Measurements from ENCODE around the gene MSH3.
"Not testable (repeated sequence)": the region's sequence is repeated elsewhere in the genome, so short reads cannot be mapped to it uniquely, and the experiment has no call there.

The MSH3 gene

DNA sequence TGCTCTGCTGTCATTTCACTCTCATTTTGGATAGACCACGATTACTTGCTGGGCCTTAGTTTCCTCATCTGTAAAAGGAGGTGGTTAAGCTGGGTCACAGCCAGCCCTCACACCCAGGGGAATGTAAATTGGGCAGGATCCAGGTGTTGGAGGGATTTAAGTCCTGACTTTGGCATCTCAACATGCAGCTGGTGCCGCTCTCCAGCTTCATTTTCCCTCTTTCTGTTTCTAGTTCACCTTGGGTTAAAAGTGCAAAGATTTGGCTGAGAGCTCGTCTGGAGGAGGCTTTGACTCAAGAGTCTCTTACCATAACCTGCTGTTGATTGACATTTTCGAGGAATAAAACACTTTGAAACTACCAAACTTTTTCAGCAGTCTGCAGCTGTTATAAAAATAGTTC is 144.6 kb downstream of the MSH3 start:
- DNase-seq: no peak

DNA sequence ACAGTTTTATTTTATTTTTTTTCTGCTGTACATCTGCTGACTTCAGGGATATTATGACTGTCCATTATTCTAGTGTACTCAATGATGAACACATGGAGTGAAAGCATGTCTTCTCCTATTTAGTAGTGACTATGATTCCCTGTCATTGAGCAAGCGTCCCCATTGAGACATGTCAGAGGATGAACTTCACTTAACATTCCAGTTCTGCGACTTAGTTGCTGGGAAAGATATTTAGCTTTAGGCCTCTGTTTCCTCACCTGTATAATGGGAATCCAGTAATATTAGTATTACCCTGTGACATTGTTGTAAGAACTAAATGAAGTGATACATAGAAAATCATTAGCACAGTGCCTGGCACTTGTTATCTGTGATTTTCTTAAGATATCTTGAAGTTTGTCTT is 145.1 kb downstream of the MSH3 start:
- DNase-seq: no peak

DNA sequence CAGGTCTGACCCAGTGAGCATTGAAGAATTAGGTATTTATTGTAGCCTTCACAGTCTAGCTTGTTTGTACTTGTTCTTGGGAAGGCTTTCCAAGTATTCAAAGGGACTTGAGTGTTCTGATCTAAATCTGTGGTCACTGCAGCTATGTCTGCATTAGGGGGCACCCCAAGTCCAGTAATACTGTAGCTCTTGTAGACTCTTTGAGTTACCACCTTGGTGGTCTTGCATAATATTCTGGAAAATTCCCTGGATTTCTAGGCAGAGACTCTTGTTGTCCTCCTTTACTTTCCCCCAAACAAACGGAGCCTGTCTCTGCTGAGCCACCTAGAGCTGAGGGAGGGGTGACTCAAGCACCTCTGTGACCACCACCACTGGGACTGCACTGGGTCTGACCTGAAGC is 149.9 kb downstream of the MSH3 start:
- DNase-seq: no peak

DNA sequence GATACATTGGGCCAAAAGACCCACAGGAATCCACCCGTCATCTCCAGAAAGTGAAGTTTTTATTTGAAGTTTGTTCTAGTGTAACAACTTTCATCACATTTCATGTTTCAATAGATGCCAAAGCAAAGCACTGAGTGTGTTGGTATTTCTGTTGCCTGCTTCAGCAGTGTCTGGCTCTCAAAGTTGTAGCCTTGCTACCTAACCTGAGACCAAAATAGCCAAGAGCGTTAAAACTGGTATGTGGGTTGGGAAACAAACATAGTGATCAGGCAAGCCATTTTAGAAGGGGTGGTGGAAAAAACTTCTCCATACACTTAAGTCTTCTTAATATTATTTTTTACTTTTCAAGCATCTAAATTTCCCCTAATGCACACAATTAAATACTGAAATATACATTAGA is 150.6 kb downstream of the MSH3 start:
- no peak for DNase-seq

DNA sequence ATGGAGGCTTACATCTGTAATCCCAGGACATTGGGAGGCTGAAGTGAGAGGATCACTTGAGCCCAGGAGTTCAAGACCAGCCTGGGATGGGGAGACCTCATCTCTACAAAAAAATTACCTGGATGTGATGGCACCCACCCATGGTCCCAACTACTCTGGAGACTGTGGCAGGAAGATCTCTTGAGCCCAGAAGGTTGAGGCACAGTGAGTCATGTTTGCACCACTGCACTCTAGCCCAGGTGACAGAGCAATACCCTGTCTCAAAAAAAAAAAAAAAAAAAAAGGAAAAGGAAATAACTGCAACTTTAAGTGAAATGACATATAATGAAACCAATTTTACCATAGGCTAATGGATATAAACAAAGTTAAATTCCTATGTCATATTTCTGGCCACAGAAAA is 152.5 kb downstream of the MSH3 start:
- DNase-seq: no peak

DNA sequence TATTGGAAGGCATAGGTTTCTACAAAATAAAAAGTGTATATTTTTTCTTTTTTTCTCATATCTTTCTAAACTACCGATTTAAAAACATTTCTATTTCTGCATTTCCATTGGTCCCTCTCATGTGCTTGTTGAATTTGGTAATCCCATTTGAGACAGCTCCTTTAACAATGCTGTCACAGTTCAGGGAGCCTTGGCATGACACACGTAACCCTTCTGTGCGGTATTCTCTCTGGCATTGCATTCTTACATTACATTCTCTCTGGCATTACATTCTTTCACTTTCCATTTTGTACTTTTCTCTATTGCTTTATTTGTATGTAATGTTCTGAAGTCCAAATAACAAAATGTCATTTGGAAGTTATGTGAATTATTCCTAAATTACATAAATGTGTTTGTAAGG is 155.0 kb downstream of the MSH3 start:
- no peak for DNase-seq

DNA sequence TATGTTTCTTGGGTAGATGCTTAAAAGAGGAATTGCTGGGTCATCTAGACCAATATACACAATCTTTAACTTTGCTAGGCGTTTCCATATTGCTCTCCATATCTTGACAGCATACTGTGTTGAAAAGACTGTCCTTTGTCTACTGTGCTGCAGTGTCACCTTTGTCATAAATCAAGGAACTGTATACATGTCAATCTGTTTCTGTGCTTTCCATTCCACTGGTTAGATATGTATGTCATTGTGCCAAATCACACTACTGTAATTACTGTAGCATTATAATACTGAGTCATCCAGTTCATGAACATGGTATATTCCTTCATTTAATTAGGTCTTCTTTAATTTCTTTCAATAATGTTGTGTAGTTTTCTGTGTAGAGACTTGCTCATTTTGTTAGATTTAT is 156.0 kb downstream of the MSH3 start:
- no peak for DNase-seq

DNA sequence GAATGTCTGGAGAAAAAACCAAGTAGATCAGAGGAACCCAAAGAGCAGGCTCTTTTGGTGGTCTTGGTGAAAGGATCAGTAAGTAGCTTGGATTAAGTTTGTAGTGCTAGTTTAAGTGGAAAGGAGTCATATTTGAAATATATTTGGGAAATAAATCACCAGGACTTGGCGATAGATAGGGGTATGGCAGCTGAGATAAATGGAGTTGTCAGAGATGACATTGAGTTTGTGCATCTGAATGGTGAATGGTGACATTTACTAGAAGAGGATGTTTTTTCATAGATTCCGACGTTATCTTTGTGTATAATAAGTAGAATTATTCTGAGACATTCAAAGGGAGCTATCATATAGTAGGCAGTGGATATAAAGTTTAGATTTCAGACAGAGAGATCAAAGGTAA is 162.1 kb downstream of the MSH3 start:
- no peak for DNase-seq

DNA sequence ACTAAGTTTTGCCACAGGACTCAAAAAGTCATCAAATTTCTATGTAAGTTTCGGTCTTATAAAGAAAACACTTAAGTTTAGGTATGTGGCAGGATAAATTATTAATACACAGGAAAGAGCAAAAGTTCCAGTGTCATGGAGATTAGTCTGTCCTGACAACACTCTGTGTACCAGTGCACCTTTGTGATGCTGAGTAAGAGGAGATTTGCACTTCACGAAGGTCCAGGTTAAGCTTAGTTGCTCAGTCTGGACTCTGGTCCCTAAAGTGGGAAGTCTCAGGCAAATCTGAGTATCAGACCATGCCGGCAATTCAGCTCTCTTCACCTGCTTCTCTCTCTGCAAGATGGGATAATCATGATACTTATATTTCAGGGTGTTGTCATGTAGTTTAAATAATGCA is 166.2 kb downstream of the MSH3 start:
- DNase-seq: no peak

DNA sequence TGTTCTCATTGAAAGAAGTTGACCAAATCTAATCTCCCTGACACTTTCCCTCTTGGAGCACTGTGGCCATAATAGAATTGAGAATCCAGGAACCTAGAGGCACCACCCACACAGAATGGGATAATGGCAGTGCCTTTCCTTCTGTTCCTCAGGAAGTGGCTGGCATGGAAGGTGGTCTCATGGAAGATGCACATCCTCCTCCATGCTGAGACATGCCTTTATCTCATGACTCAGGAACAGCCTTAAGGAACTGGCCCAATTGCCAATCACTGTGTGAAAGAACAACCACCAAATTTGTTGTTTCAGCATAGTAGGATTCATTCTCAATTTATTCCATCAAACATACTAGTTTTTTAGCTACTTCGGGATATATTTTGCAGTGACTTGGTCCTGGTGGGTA is 168.2 kb downstream of the MSH3 start:
- DNase-seq: no peak

DNA sequence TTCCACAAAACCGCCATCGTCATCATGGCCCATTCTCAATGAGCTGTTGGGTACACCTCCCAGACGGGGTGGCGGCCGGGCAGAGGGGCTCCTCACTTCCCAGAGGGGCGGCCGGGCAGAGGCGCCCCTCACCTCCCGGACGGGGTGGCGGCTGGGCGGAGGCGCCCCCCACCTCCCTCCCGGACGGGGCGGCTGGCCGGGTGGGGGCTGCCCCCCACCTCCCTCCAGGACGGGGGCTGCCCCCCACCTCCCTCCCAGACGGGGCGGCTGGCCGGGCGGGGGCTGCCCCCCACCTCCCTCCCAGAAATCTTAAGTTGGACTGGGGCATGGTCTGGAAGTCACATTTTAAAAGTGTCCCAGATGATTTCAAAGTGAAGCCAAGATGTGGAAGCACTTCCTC is 169.7 kb downstream of the MSH3 start:
- not testable (repeated sequence) for DNase-seq

DNA sequence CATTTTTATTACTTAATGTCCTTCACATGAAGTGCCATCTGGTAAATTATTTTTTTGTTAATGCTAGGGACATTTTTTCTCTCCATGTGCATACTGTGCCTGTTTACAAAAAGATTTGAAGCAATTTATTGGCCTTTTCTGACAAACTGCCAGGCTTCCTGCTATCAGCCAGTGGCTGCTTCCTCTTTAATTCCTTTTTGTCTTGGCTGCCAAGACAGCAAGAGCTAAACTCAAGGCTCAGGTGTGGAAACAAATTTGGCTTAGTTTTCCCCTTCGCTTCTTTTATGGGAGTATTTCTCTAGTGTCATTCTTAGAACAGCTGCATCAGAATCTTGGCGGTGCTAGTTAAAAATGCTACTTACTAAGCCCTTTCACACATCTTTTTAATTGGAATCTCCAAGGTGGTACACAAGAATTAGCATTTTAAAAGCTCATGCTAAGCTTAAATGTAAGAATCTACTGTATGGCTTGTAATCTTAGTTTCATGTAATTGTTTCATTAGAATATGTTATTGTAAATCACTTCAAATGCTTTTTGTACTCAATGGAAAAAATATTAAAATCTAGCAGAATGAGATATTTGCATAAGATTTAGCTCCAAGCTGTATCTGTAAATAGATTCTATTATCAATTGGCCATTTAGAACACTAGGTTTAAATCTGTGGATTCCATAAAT is 171.5 kb downstream of the MSH3 start:
- DNase-seq: no peak

DNA sequence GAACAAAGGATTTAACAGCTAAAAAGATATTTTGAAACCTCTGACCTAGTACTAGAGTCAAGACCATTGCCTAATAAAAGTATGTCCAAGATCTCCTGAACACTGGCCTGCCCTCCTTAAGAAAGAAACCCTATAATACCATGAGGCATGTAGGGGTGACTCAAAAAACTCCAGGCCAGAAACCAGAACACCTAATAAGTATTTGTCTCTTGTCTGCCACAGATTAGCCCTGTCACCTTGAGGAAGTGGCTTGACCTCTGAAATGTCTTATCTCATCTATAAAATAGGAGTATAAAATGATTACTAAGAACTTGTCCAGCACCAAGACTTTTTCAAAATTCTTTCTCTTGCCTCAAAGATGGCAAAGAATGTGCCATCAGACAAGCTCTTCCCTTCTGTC is 180.3 kb downstream of the MSH3 start:
- no peak for DNase-seq

DNA sequence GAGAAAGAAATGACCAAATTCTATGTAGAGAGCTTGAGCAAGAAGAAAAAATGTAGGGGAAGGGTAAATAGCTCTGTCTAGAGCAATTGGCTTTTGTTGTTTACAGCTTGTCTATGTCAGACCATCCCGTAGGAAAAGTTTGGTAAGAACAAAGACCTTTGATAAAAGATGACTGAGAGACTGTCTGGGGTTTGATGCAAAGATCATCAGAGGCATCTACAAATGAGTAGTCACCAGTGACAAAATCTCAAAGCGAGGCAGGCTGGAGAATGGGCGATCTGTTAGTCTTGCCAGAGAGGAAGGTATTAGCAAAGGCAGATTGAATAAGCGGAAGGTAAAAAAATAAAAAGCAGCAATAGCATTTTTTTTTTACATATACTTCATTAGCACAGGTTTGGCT is 180.7 kb downstream of the MSH3 start:
- no peak for DNase-seq

DNA sequence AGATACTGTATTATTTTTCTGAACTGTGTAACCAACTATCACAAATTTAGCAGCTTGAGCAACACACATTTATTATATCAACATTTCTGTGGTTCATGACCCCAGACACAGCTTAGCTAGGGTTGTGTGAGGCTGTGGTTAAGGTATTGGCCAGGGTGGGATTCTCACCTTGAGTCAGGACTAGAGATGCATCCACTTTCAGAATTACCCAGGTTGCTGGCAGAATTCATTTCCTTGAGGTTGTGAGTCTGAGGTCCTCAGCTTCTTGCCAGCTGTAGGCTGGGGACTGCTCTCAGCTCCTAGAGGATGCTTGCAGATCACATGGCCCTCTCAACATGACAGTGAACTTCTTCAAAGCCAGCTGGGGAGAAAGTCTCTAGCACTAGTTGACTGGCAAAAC is 183.2 kb downstream of the MSH3 start:
- no peak for DNase-seq

DNA sequence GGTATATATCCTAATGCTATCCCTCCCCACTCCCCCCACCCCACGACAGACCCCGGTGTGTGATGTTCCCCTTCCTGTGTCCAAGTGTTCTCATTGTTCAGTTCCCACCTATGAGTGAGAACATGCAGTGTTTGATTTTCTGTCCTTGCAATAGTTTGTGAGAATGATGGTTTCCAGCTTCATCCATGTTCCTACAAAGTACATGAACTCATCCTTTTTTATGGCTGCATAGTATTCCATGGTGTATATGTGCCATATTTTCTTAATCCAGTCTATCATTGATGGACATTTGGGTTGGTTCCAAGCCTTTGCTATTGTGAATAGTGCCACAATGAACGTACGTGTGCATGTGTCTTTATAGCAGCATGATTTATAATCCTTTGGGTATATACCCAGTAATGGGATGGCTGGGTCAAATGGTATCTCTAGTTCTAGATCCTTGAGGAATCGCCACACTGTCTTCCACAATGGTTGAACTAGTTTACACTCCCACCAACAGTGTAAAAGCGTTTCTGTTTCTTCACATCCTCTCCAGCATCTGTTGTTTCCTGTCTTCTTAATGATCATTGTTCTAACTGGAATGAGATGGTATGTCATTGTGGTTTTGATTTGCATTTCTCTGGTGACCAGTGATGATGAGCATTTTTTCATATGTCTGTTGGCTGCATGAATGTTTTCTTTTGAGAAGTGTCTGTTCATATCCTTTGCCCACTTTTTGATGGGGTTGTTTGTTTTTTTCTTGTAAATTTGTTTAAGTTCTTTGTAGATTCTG is 186.8 kb downstream of the MSH3 start:
- DNase-seq: not testable (repeated sequence)

DNA sequence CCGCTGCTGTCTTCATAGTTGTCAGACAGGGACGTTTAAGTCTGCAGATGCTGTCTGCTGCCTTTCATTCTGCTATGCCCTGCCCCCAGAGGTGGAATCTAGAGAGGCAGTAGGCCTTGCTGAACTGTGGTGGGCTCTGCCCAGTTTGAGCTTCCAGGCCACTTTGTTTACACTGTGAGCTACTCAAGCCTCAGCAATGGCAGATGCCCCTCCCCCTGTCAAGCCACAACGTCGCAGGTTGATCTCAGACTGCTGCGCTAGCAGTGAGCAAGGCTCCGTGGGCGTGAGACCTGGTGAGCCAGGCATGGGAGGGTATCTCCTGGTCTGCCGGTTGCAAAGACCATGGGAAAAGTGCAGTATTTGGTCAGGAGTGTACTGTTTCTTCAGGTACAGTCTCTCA is 192.0 kb downstream of the MSH3 start:
- not testable (repeated sequence) for DNase-seq

DNA sequence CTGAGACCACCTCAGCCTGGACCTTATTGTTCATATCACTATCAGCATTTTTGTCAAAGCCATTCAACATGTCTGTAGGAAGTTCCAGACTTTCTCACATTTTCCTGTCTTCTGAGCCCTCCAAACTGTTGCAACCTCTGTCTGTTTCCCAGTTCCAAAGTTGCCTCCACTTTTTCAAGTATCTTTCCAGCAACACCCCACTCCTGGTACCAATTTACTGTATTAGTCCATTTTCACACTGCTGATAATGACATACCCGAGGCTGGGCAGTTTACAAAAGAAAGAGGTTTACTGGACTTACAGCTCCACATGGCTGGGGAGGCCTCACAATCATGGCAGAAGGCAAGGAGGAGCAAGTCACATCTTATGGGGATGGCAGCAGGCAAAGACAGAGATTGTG is 195.7 kb downstream of the MSH3 start:
- DNase-seq: not testable (repeated sequence)

DNA sequence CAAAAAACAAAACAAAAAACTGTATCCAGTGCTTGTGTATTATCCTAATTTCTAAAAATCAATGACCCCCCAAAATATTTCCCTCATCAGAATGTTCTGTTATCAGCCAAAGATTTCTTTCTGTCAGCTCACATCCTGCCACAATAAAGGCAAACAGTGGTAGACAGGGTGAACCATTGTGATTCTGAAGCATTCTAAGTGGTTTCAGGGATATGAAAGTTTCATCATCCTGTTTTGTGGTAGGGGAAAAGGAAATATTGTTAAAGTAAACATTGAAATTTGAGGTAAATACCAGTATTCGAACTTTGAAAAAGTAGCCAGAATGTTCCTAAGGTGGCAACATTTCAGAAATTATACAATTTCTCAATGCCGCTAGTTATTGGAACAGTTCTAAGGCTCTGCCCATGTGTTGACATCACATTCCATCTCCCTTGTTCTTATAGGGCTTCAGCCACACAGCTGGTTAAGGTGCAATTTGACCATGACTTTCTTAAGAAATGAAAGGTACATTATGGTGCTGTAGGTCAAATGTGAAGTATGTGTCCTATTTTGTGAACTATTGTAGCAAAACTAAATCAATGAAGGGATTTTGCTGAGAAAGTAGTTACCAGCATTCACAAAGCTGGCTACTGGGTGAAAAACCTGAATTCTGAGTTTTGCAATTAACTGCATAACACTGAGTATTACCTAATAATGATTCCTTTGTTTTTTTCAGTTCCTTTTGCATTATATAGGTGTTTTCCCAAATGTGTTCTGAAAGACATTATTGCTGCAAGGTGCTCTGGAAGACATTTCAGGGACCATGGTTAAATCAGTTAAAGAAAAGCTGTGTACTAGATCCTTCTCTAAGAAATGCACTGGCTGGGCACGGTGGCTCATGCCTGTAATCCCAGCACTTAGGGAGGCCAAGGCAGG is 198.1 kb downstream of the MSH3 start:
- no peak for DNase-seq

DNA sequence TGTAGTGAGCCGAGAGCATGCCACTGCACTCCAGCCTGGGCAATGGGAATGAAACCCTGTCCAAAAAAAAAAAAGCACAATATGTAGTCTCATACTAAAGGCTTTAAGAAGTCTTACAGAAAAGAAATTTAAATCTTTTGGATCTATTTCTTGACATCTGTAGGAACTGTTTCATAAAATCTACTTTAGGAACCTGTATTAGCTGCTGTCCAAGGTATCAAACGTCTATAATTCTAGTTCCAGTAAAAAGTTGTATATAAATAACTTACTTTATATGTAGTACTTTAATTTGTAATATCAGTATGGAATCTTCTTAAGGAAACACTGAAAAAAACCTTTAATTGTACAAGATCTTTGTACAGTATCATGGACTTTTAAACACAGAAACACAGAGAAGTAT is 199.0 kb downstream of the MSH3 start:
- no peak for DNase-seq

DNA sequence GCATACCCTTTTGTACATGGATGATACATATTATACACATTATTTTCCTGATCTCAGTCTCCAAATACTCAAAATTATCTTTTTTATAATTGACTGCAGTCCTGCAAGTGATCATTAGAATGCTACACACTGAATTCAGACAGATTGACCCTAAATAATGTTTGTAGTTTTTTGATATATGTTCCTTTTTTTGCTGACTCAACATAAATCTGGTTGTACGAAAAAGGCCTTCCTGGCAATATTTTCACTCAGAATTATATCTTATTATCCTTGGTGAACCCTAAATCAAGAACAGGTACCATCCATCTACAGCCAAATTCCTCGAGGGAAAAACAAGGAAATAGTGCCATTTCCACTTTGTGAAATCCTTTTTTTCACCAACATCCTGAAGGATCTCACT is 200.1 kb downstream of the MSH3 start:
- DNase-seq: no peak

DNA sequence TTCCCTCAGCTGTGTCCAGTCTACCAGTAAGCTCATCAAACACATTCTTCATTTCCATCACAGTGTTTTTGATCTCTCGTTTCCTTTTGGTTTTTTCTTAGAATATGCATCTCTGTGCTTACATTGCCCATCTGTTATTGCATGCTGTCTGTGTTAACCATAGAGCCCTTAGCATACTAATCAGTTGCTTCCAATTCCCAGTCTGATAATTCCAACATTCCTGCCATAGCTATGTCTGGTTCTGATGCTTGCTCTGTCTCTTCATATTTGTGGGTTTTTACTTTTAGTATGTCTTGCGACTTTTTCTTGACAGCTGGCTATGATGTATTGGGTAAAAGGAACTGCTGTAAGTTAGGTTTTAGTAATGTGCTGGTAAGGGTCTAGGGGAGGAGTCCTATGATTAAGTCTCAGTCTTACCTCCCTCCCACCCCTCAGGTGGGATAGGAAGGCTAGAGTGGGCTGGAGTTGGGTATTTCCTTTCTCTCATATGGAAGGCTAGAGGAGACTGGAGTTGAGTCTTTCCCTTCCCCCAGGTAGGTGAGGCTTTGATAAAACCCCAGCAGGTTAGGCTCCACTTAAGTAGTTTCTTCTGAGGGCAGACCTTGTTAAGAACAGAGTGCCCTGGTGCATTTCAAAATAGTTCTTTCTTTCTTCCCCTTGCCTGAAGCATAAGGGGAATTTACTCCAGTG is 206.6 kb downstream of the MSH3 start:
- no peak for DNase-seq

DNA sequence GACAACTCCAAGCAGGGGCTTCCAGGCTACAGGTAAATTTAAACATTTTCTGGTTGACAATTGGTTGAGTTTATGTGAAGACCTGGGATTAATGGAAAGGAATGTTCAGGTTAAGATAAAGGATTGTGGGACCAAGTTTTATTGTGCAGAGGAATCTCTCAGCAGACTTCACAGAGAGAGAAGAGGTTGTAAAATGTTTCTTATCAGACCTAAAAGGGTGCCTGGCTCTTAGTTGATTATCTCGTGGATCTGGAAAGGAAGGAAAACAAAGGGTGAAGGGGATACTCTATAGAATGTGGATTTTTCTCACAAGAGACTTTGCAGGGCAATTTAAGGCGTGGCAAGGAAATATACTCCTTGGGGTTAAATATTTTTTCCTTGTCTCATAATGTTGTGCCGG is 209.3 kb downstream of the MSH3 start:
- DNase-seq: no peak
